ENCODE results near the gene BBX.

BBX gene

DNA sequence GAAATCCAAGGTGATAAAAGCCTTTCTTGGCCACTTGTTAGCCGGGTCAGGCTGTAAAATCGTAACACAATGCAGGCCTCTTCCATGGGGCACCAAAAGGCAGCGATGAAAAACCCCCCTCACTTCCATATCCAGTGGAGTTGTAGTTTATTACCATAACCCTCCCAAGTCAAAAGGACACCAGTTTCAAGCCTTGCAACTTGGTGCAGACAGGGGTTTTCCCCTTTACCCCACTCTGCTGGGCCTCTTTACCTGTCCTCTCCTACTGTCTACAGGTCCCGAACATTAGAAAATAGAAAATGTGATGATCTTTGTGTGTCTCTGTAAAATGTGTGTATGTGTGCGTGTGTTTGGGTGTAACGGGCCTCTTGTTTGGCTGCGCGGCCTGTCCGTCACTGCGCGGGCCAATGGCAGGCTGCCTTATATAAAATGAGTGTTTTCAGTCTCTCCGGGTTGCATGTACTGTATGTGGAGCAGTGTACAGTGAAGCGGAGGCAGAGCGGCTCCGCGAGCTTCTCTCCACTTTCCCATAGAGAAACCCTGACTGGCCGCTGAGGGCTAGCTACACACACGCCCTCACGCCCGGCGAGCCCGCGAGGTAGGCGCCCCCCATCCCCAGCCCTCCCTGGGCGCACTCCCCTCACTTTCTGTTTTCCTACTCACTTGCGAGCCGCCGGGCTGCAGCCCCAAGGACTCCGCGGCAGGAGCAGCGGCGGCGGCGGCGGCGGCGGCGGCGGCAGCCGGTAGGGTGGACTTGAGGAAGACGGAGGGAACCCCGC is at the start of gene BBX:
Gene BBX (plus strand): TSS at position 453 of the 779 bp plus-strand sequence. CDS start 187,499 bp downstream, outside the sequence.
- peak; percentile 87 for DNase-seq

- DNase-seq: no peak
Measured at GRCh38 chr3:107476462-107476861, 46.3 kb upstream of the BBX start.

GRCh38 chr3:107487490-107487889 is 35.3 kb upstream of the BBX start:
- no peak for DNase-seq

- no peak for DNase-seq
Measured at GRCh38 chr3:107488942-107489341, 33.8 kb upstream of the BBX start.

- DNase-seq: no peak
Measured at GRCh38 chr3:107493134-107493533, 29.6 kb upstream of the BBX start.

DNA sequence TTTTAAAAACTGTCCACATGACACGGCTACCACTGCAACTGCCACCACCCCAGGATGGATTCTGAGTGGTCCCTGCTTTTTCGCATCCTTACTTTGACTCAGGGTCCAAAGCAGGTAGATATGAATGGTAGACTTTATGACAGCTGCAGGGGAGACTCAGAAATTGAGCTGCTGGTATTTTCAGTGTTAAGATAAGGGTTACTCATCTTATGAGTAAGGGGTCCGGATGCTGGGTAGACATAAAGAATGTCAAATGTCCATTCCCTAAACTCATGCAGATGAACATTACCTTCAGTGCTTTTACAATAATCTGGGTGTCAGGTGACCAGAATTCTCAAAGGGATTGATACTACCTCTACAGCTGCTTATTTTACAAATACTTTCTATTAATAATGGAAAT is 25.9 kb upstream of the BBX start:
- DNase-seq: no peak

DNA sequence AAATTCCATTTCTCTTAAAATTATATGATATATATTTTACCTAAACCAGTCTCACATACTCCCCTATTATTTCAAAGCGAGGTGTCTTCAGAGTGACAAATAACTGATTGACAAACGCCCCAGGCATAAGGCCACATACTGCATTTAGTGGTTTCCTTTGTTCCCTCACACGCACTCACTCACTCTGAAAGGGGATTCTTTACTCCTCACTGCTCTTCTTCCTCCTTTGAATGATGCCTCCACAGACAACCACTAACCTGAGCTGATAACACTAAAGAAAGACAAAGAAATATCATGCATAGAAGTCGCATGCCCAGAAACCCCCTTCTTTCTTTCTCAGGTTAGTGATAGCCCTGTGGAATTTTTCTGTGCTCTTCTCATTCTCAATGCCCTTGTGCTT is 24.1 kb upstream of the BBX start:
- DNase-seq: no peak

GRCh38 chr3:107506458-107506857 is 16.3 kb upstream of the BBX start:
- DNase-seq: no peak

- DNase-seq: no peak
Measured at GRCh38 chr3:107508331-107508730, 14.4 kb upstream of the BBX start.

GRCh38 chr3:107512108-107512507 is 10.7 kb upstream of the BBX start:
- DNase-seq: no peak

GRCh38 chr3:107514453-107514852 is 8.3 kb upstream of the BBX start:
- DNase-seq: no peak

DNA sequence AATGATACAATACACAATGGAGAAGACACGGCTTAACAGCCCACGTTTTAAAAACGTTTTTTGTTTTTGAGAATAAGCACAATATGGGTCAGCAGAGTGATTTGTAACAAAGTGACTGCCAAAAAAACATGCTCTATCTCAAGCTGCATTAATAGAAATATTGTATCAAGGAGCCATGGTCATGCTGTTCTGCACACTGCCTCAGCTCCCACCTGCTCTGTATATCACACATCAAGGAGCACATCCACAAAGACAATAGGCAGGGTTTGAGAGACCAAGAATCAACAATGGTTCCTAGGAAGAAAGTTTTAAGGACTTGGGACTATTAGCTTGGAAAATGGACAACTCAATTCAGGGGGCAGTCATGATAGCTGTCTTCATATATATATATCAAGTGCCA is 6.3 kb upstream of the BBX start:
- no peak for DNase-seq

DNA sequence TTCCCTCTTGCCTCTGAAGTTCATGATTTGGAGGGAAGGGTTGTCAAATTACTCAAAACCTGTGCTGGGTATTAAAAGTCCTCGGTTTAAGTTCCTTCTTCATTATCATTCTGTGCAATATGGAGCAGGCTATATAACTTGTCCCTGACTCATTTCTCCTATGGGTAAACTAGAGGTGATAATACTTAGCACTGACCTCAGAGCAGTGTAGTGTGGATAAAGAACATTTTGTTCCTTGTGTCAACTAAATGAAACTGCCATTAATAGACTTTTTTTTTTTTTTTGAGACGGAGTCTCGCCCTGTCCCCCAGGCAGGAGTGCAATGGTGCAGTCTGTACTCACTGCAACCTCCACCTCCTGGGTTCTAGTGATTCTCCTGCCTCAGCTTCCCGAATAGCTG is 2.2 kb upstream of the BBX start:
- no peak for DNase-seq

GRCh38 chr3:107521469-107522059 is 1.2 kb upstream of the BBX start:
- no peak for DNase-seq

DNA sequence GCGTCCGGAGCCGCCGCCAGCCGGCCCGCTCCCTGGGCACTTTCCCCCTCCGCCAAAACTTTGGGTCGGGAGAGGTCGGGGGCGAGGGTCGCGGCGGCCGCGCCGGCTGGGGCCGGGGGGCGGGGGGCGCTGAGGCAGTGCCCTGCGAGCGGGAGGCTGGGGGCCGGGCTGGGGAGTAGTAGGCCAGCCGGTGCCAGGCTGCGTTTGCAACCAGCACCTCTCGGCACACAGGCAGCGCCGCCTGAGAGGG is 452 bp downstream of the BBX start:
- DNase-seq: no peak

GRCh38 chr3:107523539-107524325 is 970 bp downstream of the BBX start:
- peak; percentile 72 for DNase-seq

DNA sequence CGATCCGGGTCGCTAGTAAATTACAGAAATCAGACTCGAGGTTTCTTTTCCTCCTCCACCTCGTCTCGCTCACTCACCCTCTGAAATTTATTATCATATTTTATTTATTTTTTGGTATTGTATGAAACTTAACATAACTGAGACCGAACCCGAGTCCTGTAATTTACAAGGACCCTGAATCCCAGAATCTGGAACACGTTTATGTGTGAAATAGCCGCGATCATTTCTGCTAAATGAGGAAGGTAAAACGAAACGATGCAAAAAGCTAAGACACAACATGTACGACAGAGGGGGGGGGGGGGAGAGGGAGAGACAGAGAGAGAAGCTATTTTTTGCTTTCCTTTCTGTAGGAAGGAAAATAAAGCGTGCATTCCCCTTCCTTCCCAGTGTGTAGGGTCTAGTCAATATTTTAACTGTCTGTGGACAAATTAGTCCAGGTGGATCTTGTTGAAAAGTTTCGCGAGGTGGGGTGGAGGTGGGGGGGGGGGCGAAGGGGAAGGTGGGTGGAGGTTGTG is 1.6 kb downstream of the BBX start:
- peak; percentile 4 for DNase-seq

DNA sequence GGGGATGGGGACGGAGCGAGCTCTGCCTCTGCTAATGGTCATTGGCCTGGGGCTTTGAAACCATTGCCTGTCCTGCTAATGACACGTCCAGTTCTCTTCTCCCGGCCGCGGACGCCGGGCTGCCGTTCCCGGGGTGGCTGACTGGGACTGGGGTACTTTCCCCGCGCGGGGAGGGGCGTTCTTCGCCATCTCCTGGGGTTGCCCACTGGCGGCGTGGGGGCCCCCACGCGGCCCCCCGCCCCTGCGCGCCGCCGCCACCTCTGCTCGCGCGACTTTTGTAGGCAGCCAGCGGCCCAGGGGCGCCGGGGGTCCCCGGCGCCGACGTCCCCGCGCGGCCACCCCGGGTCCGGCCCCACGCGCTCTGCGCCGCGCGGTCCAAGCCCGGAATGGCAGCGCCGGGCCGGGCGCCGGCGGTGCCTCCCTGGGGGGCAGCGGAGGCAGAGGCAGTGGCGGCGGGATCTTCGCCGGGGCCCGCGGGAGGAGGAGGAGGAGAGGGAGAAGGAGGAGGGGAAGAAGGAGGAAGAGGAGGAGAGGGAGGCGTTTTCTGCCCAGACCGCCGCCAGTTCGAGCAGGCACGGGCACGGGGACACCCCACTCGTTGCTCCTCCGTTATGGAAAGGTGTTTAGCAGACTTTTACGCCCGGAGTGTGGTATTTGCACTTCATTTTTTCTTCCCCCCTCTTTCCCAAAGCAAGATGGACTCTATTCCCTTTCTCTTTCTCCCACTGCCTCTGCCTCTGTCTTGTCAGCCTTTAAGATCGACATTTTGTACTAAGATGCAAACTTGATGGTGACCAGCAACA is 2.3 kb downstream of the BBX start:
- peak; percentile 55 for DNase-seq

GRCh38 chr3:107525644-107526305 is 3.0 kb downstream of the BBX start:
- peak; percentile 41 for DNase-seq

- DNase-seq: no peak
Measured at GRCh38 chr3:107531917-107532469, 9.2 kb downstream of the BBX start.

GRCh38 chr3:107540857-107541256 is 18.1 kb downstream of the BBX start:
- no peak for DNase-seq

GRCh38 chr3:107542665-107543064 is 19.9 kb downstream of the BBX start:
- DNase-seq: no peak

Measured in stimulated activated CD4-positive, alpha-beta T cell treated with anti-CD3 and anti-CD28 coated beads, Interleukin-15, amount 100 ng/mL, for 24 hours (primary cell).